HUES6 (cell line): ENCODE measurements around the gene RNASE12.
A peak's percentile ranks its signal among the peaks of the same experiment; 100 is the strongest.

Source experiments
- H3K27ac ChIP-seq: 2 replicates; pipeline ENCODE4 v1.7.0; 2013; ENCODE audit warnings: low read depth, mild to moderate bottlenecking, low read length, inconsistent platforms
- H3K27me3 ChIP-seq: 2 replicates; pipeline ENCODE4 v1.6.1; 2013; ENCODE audit warnings: low read length; ENCODE audit not compliant: control insufficient read depth, insufficient read depth
- H3K36me3 ChIP-seq: 2 replicates; pipeline ENCODE4 v1.6.1; 2013; ENCODE audit warnings: low read length; ENCODE audit not compliant: control insufficient read depth, insufficient read depth
- H3K4me1 ChIP-seq: 2 replicates; pipeline ENCODE4 v1.6.1; 2013; ENCODE audit warnings: low read length; ENCODE audit not compliant: control insufficient read depth, insufficient read depth
- H3K4me3 ChIP-seq: 2 replicates; pipeline ENCODE4 v1.5.1; 2013; ENCODE audit warnings: low read depth, low read length
- H3K9ac ChIP-seq: one replicate; pipeline ENCODE4 v1.6.1; 2013; ENCODE audit warnings: mild to moderate bottlenecking, low read length
- H3K9me3 ChIP-seq: 2 replicates; pipeline ENCODE4 v1.6.1; 2013; ENCODE audit warnings: low read depth, low read length; ENCODE audit not compliant: control insufficient read depth, insufficient read depth

RNASE12 gene

DNA sequence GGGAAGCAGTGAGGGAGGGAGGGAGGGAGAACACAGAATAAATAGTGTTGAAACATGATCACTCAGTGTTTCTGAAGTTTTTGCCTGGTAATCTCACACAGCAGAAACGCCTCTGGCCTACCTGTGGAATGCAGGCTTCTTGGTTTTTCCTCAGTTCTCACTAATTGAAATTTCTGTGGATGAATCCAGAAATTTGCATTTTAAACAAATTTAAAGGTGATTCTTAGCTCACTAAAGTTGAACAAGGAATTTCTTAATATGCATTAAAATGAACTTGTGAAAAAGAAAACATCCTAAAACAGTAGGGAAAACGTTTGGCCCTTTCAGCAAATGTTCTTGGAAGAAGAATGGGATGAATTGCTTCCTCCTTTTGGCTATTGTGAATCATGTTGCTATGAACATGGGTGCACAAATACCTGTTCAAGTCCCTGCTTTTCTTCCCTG is 31.7 kb downstream of the RNASE12 start:
- Histone ChIP-seq H3K27me3 (no peaks in the 10 kb centered on the region), H3K4me1 (peaks cover 34% of the 10 kb centered on the region), H3K9me3 (no peaks in the 10 kb centered on the region), H3K27ac (peak overlapping the region; percentile 60; the same call in 1 of the 2 replicates), H3K36me3 (no peaks in the 10 kb centered on the region), H3K9ac (no peak overlapping the region), H3K4me3 (no peak overlapping the region)

DNA sequence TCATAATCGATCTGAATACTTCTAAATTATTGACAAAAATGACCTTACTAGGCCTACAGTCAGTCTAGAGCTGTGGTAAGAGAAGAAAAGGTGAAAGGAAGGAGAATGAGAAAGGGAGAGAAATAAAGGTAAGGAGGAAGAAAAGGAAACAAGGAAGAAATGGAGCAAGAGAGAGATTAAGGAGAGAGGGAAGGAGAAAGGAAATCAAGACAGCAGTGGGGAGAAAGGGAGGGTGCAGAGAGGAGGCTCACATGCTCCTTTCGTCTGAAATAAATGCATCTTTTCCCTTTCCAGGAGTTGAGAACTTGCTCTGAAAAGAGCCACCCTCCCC is 34.0 kb downstream of the RNASE12 start:
- H3K4me3 ChIP-seq = no peak overlapping the region
- H3K36me3 ChIP-seq = no peaks in the 10 kb centered on the region
- H3K27me3 ChIP-seq = no peaks in the 10 kb centered on the region
- H3K9ac ChIP-seq = no peak overlapping the region
- H3K4me1 ChIP-seq = peaks cover 34% of the 10 kb centered on the region
- no peak overlapping the region for H3K27ac ChIP-seq
- H3K9me3 ChIP-seq = no peaks in the 10 kb centered on the region

DNA sequence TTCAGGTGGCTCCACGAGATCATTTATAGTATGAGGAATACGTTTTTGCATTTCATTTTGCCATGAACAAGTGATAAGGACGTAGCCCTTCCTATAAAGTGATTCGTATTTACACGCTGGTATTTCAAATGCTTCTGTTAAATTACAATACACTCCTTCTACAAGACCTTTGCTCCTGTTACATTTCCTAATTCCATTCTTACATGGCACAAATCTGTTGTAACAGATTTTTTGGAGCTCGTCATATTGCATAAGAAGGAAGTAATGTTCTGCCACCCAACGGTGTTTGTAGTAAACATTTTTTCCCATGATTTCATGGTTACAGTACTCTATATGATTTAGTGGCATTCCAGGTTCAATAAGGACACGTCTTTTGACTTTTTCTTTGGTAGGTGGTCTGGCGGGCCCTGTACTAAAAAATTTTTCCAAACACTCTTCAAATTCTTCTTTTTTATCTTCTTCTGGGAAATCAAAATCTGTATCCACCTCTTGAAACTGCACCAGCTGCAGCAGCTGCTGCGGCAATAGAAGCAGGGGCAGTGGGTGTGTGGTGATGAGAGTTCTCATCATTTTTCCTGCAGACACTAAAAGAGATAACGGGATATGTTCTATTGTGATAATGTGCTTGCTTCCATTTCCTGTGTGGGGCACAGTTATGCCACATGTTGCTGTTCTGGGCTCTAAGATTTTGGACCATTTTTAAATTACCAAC is 34.5 kb downstream of the RNASE12 start:
- Histone ChIP-seq H3K27me3 (no peaks in the 10 kb centered on the region), H3K9ac (no peak overlapping the region), H3K27ac (no peak overlapping the region), H3K4me1 (peaks cover 34% of the 10 kb centered on the region), H3K36me3 (no peaks in the 10 kb centered on the region), H3K4me3 (no peak overlapping the region), H3K9me3 (no peaks in the 10 kb centered on the region)

DNA sequence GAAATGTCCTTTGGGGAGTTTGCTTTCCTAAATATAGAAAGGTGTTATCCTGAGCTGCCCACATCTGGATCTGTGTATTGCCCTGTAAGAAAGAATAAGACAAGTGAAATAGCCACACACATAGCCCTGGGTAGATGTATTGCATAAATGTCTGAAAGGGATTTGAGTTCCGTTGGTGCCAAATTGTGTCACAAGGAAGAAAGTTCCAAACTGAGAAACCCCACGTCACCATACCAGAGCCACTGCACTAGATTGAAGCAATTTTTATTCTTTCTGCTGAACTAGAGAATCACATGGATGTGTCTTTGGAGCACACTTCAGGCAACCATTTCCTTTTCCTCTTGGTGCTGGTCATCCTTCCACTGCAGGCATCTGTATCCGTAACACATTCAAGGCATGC is 35.3 kb downstream of the RNASE12 start:
- no peaks in the 10 kb centered on the region for H3K36me3 ChIP-seq
- no peak overlapping the region for H3K4me3 ChIP-seq
- no peaks in the 10 kb centered on the region for H3K9me3 ChIP-seq
- no peaks in the 10 kb centered on the region for H3K27me3 ChIP-seq
- peaks cover 33% of the 10 kb centered on the region for H3K4me1 ChIP-seq
- H3K9ac ChIP-seq = no peak overlapping the region
- no peak overlapping the region for H3K27ac ChIP-seq

DNA sequence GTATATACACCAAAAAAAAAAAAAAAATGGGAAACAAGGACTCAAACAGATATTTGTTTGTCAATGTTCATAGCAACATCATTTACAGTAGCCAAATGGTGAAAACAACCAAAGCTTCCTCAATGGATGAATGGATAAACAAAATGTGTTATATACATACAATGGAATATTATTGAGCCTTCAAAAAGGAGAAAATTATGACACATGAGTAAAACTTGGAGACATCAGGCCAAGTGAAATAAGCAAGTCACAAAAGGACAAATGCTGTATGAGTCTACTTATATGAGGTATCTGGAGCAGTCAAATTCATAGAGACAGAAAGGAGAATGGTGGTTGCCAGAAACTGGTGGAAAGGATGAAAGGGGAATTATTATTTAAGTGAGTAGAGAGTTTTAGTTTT is 38.2 kb downstream of the RNASE12 start:
- no peaks in the 10 kb centered on the region for H3K36me3 ChIP-seq
- no peak overlapping the region for H3K27ac ChIP-seq
- no peak overlapping the region for H3K4me3 ChIP-seq
- no peaks in the 10 kb centered on the region for H3K27me3 ChIP-seq
- H3K9me3 ChIP-seq = no peaks in the 10 kb centered on the region
- H3K9ac ChIP-seq = no peak overlapping the region
- H3K4me1 ChIP-seq = peaks cover 15% of the 10 kb centered on the region

DNA sequence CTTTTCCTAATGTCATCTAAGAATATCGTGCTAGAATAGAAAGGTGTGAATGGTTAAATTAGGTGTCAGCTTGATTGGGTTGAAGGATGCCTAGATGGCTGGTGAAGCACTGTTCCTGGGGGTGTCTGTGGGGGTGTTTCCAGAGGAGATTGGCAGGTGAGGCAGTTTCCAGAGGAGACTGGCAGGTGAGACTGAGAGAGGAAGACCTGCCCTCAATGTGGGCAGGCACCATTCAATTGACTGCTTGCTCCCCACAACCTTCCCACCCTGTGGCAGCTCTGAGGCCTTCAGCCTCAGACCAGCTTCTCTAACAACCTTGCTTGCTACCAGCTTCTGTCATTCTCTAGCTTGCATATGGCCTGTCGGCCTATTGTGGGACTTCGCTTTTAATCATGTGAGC is 39.6 kb downstream of the RNASE12 start:
- Histone ChIP-seq H3K9me3 (no peaks in the 10 kb centered on the region), H3K36me3 (no peaks in the 10 kb centered on the region), H3K9ac (no peak overlapping the region), H3K4me3 (no peak overlapping the region), H3K27me3 (no peaks in the 10 kb centered on the region), H3K27ac (no peak overlapping the region), H3K4me1 (peaks cover 4% of the 10 kb centered on the region)

DNA sequence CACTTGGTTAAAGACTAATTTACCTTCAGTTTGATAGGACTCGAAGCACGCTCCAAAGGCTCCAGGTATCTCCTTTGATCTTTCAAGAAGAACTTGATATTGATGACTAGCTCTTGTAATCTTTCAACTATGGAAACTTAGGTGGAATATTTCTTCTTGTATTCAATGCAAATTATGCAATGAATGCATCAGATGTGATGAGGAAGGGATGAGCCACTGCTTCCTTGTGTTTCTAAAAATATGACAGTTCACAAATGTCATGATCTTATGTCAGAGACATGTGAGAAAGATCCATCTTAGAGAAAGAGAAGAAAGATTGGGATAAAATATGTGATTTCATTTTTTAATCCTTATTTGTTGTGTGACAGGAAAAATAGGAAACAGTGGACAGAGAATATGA is 40.2 kb downstream of the RNASE12 start:
- H3K36me3 ChIP-seq = no peaks in the 10 kb centered on the region
- no peak overlapping the region for H3K4me3 ChIP-seq
- no peaks in the 10 kb centered on the region for H3K27me3 ChIP-seq
- no peaks in the 10 kb centered on the region for H3K4me1 ChIP-seq
- H3K27ac ChIP-seq = no peak overlapping the region
- H3K9ac ChIP-seq = no peak overlapping the region
- H3K9me3 ChIP-seq = no peaks in the 10 kb centered on the region

DNA sequence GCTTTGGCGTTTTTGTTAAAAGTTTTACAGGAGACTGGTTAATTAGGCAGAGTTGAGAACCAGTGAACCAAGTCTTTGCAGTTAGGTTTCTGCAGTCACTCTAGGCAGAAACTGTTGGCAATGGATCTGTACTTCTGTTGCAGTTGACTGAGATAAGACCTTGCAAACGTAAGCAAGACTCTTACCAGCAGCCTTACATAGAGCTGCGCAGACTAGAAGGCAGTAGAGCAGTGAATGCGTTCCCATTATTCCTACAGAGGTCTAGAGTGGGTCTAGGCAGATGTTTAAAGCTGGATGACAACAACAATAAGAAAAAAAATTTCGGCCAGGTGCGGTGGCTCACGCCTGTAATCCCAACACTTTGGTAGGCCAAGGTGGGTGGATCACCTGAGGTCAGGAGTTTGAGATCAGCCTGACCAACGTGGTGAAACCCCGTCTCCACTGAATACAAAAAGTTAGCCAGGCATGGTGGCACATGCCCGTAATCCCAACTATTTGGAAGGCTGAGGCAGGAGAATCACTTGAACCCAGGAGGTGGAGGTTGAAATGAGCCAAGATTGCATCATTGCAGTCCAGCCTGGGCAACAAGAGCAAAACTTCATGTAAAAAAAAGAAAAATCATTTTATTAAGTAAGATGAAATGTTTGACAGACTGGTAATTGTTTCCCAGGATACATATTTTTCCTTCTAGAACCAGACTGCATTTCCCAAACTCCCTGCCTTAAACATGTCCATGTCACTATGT is 42.6 kb downstream of the RNASE12 start:
- Histone ChIP-seq H3K9me3 (no peaks in the 10 kb centered on the region), H3K4me3 (no peak overlapping the region), H3K27ac (no peak overlapping the region), H3K9ac (no peak overlapping the region), H3K4me1 (no peaks in the 10 kb centered on the region), H3K36me3 (no peaks in the 10 kb centered on the region), H3K27me3 (no peaks in the 10 kb centered on the region)

DNA sequence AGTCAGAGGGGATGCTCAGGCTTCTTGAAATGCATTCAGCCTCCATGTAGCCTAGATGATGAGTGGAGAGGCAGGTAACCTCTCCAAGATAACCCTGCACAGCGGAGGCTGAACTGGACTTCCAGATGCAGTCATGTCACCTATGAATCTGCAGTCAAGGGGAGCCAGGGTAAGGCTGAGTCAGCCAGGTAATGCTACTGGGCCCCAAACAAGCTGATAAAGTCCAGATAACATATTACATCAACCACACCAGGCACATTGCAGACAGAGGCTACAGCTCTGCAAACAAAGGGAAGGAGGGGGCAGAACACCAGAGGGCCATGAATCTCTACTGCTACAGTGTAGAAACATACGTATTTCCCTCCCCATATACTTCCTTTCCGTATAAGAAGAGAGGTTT is 44.3 kb downstream of the RNASE12 start:
- Histone ChIP-seq H3K27me3 (no peaks in the 10 kb centered on the region), H3K36me3 (no peaks in the 10 kb centered on the region), H3K4me1 (no peaks in the 10 kb centered on the region), H3K9me3 (no peaks in the 10 kb centered on the region), H3K9ac (no peak overlapping the region), H3K27ac (no peak overlapping the region), H3K4me3 (no peak overlapping the region)
